Mucosa of rectum (tissue), 2 donors: ENCODE results near the gene PHKG2.
"Not testable (repeated sequence)": the region's sequence is repeated elsewhere in the genome, so short reads cannot be mapped to it uniquely, and the experiment has no call there.

Experiments used
- H3K27ac ChIP-seq, 2 donors: one replicate each; pipeline ENCODE4 v1.7.0; 2013; ENCODE audit warnings: inconsistent platforms in 2 of 2, low read depth in 2 of 2, low read length in 2 of 2
- H3K27me3 ChIP-seq, 2 donors: one replicate each; pipeline ENCODE4 v1.7.0; 2013; ENCODE audit warnings: low read length in 2 of 2; ENCODE audit not compliant: control insufficient read depth in 2 of 2, insufficient read depth in 2 of 2
- H3K36me3 ChIP-seq, 2 donors: one replicate each; pipeline ENCODE4 v1.7.0; 2013; ENCODE audit warnings: low read length in 2 of 2; ENCODE audit not compliant: control insufficient read depth in 2 of 2, insufficient read depth in 2 of 2
- H3K4me1 ChIP-seq, 2 donors: one replicate each; pipeline ENCODE4 v1.7.0; 2013; ENCODE audit warnings: low read length in 2 of 2, mild to moderate bottlenecking in 1 of 2; ENCODE audit not compliant: control insufficient read depth in 2 of 2, insufficient read depth in 2 of 2
- H3K4me3 ChIP-seq, 2 donors: one replicate each; pipeline ENCODE4 v1.7.0; 2013; ENCODE audit warnings: low read length in 2 of 2
- H3K9ac ChIP-seq, 2 donors: one replicate each; pipeline ENCODE4 v1.7.0; 2013; ENCODE audit warnings: low read length in 2 of 2, low read depth in 1 of 2, mild to moderate bottlenecking in 1 of 2
- H3K9me3 ChIP-seq, 2 donors: one replicate each; pipeline ENCODE4 v1.7.0; 2013; ENCODE audit warnings: low read length in 2 of 2; ENCODE audit not compliant: control insufficient read depth in 2 of 2
- donor health status: healthy.
- donor health status: Normal muscosa, but diverticular disease.

PHKG2 gene, protein sequence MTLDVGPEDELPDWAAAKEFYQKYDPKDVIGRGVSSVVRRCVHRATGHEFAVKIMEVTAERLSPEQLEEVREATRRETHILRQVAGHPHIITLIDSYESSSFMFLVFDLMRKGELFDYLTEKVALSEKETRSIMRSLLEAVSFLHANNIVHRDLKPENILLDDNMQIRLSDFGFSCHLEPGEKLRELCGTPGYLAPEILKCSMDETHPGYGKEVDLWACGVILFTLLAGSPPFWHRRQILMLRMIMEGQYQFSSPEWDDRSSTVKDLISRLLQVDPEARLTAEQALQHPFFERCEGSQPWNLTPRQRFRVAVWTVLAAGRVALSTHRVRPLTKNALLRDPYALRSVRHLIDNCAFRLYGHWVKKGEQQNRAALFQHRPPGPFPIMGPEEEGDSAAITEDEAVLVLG

DNA sequence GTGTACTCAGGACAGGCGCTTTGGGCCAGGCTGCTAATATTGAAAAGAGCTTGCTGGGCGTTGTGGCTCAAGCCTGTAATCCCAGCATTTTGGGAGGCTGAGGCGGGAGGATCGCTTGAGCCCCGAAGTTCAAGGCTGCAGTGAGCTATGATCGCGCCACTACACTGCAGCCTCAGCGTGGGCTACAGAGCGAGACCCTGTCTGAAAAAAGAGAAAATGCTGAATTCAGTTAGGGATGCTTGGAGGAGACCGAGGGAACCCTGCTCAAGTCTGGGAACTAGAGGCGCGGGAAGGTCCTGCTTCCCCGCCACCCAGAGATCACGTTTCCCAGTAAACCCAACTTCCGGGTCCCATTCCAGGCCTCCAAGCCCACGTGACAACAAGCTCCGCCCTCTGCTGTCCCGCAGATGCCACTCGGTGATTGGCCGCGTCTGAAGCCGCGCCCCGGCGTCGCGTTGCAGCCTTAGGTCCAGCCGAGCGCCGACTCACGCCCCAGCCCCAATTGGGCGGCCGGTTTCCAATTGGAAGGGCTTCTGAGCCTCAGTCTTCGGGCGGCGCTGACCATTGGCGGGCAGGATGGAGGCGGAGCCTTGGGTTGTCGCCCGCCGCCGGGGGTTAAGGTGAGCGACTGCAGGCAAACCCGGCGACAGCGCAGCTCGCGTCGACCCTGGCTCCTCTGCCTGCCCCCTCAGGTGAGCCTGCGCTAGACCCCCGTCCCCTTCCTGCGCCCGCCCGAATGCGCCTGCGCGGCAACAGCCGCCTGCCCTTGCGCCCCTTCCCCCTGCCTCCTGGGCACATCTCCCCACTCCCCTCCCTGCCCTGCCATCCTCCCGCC lies at the start of gene PHKG2:
TSS of gene PHKG2 (plus strand) at position 627 of the 835 bp plus-strand sequence. CDS start 396 bp downstream, outside the sequence.
- peaks cover 14 to 26% of the 10 kb centered on the region in 2 donors for H3K36me3 ChIP-seq
- H3K27me3 ChIP-seq = no peaks in the 10 kb centered on the region

GRCh38 chr16:30698816-30699614 lies 49.2 kb upstream of the PHKG2 start, which contains the start of gene SRCAP:
Gene SRCAP, plus strand, starts transcription at chr16:30699171. Its CDS starts 1,654 bp downstream, at chr16:30700825.
- Histone ChIP-seq H3K4me1 (peaks cover 15 to 23% of the 10 kb centered on the region in 2 donors), H3K9me3 (no peaks in the 10 kb centered on the region), H3K27ac (peak within 1 kb of the TSS; percentile 100), H3K27me3 (no peaks in the 10 kb centered on the region), H3K9ac (peak within 1 kb of the TSS; percentile 92 to 99), H3K4me3 (peak within 1 kb of the TSS; percentile 90 to 96), H3K36me3 (peaks cover 18 to 26% of the 10 kb centered on the region in 2 donors)

More for the DNA sequence above, at the start of gene PHKG2:
- H3K27ac ChIP-seq = peak within 1 kb of the TSS; percentile 88
- H3K9me3 ChIP-seq = no peaks in the 10 kb centered on the region
- H3K4me1 ChIP-seq = peaks cover 16 to 20% of the 10 kb centered on the region in 2 donors
- peak within 1 kb of the TSS; percentile 81 to 91 for H3K4me3 ChIP-seq
- peak within 1 kb of the TSS; percentile 66 to 82 for H3K9ac ChIP-seq

- peak overlapping the region; percentile 79 to 99 for H3K9ac ChIP-seq
- peaks cover 15 to 23% of the 10 kb centered on the region in 2 donors for H3K4me1 ChIP-seq
- H3K36me3 ChIP-seq = peaks cover 25 to 32% of the 10 kb centered on the region in 2 donors
- no peaks in the 10 kb centered on the region for H3K27me3 ChIP-seq
- H3K27ac ChIP-seq = peak overlapping the region; percentile 100
- H3K9me3 ChIP-seq = no peaks in the 10 kb centered on the region
- peak overlapping the region; percentile 90 to 96 for H3K4me3 ChIP-seq
These were observed 48.6 kb upstream of the PHKG2 start for GRCh38 chr16:30699615-30700099.

DNA sequence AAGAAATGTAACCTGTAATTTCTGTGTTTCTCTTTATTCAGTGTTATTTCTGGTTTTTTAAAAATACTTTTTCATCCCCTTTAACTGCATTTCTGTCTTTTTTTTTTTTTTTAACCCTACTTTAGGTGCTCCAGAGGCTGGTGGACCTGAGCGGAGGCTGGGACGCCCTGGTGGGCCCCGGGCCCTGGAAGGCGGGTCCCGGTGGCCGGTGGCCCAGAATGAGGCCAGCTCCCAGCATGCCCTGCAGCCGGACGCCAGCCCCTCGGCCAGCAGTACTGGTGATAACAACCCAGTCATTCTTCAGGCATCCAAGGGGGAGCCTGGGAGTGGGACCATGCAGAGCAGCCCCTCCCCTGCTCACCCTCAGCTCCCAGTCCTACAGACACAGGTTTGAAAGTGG lies 47.7 kb upstream of the PHKG2 start:
- H3K36me3 ChIP-seq = peaks cover 28 to 38% of the 10 kb centered on the region in 2 donors
- no peak overlapping the region for H3K27ac ChIP-seq
- no peak overlapping the region for H3K9ac ChIP-seq
- no peaks in the 10 kb centered on the region for H3K27me3 ChIP-seq
- no peaks in the 10 kb centered on the region for H3K9me3 ChIP-seq
- H3K4me3 ChIP-seq = no peak overlapping the region
- H3K4me1 ChIP-seq = peaks cover 15 to 23% of the 10 kb centered on the region in 2 donors

DNA sequence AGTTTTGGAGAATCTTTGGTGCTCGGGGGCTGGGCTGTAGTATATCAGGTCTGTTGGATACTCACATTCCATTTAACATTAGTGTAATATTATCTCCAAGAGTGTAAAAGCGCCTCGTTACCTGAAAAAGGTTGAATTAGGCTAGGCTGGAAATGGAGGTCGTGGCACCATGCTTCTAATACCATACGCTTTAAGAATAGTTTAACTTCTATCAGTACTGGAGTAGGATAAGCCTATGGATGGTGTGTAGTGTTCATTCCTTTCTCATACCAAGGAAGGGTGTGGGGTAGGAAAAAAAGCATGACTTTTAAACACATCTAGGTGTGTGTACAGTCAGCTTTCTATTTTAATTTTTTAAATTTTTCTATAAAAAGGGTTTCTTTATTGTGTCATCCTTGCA lies 47.3 kb upstream of the PHKG2 start:
- Histone ChIP-seq H3K27ac (no peak overlapping the region), H3K9me3 (no peaks in the 10 kb centered on the region), H3K4me3 (no peak overlapping the region), H3K36me3 (peaks cover 31 to 42% of the 10 kb centered on the region in 2 donors), H3K9ac (no peak overlapping the region), H3K27me3 (no peaks in the 10 kb centered on the region), H3K4me1 (peaks cover 15 to 23% of the 10 kb centered on the region in 2 donors)

DNA sequence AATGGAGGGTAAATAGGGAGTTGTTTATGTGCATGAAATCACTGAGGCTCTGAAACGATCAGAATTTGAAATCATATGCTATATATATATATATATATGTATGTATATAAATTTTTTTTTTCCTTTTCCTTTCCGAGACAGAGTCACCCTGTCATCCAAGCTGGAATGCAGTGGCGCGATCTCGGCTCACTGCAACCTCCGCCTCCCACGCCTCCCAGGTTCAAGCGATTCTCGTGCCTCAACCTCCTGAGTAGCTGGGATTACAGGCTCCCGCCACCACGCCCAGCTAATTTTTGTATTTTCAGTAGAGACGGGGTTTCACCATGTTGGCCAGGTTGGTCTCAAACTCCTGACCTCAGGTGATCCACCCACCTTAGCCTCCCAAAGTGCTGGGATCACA lies 45.2 kb upstream of the PHKG2 start:
- Histone ChIP-seq H3K36me3 (peaks cover 52 to 63% of the 10 kb centered on the region in 2 donors), H3K4me1 (peaks cover 10 to 16% of the 10 kb centered on the region in 2 donors)
- not testable (repeated sequence) for H3K9ac ChIP-seq, H3K27ac ChIP-seq, H3K9me3 ChIP-seq, H3K4me3 ChIP-seq, H3K27me3 ChIP-seq

DNA sequence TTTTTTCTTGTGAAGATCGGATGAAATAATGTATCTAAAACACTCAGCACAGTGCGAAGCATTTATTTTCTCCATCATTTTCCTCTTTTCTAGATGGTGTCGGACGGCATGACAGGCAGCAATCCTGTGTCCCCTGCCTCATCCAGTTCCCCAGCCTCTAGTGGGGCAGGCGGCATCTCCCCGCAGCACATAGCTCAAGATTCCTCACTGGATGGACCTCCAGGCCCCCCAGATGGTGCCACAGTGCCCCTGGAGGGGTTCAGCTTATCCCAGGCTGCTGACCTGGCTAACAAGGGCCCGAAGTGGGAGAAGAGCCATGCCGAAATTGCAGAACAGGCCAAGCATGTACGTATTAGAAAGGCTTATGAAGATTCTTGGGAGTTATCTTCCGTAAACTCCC lies 44.3 kb upstream of the PHKG2 start:
- H3K4me3 ChIP-seq = no peak overlapping the region
- H3K4me1 ChIP-seq = peaks cover 10 to 16% of the 10 kb centered on the region in 2 donors
- H3K36me3 ChIP-seq = peaks cover 55 to 72% of the 10 kb centered on the region in 2 donors
- no peaks in the 10 kb centered on the region for H3K27me3 ChIP-seq
- no peaks in the 10 kb centered on the region for H3K9me3 ChIP-seq
- no peak overlapping the region for H3K9ac ChIP-seq
- no peak overlapping the region for H3K27ac ChIP-seq

- Histone ChIP-seq H3K27ac (no peak overlapping the region), H3K4me3 (no peak overlapping the region), H3K4me1 (no peaks in the 10 kb centered on the region), H3K9ac (no peak overlapping the region), H3K9me3 (no peaks in the 10 kb centered on the region), H3K36me3 (peaks cover 70 to 79% of the 10 kb centered on the region in 2 donors), H3K27me3 (no peaks in the 10 kb centered on the region)
These were observed 42.2 kb upstream of the PHKG2 start for GRCh38 chr16:30706046-30706445.

DNA sequence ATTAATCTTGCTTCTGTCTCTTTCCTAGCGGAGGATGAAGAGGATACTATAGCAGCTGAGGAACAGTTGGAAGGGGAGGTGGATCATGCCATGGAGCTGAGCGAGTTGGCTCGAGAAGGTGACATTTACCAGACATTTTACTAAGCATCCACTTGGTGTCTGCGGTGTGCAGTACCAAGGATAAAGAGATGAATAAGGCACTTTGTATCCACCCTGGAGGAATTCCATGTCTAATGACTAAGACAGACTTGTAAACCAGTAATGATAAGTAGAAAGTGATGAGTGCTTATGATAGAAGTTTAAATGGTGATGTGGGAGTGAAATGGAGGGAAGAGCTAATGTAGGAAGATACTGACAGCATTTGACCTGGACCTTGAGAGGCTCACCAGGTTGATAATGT lies 37.3 kb upstream of the PHKG2 start:
- Histone ChIP-seq H3K4me1 (no peaks in the 10 kb centered on the region), H3K27ac (no peak overlapping the region), H3K9ac (no peak overlapping the region), H3K27me3 (no peaks in the 10 kb centered on the region), H3K9me3 (no peaks in the 10 kb centered on the region), H3K36me3 (peaks cover 83 to 91% of the 10 kb centered on the region in 2 donors), H3K4me3 (no peak overlapping the region)
